NB4 (cell line): Measurements from ENCODE around the gene WBP2NL.

Experiments used
- DNase-seq: peaks from one replicate; pipeline ENCODE4 v3.0.0; 2010; ENCODE audit warnings: low read depth
- H3K4me3 ChIP-seq: one replicate; pipeline ENCODE4 v1.5.1; 2011; ENCODE audit warnings: mild to moderate bottlenecking, low read depth, low read length, moderate library complexity
- MAX ChIP-seq: IDR thresholded peaks from 2 replicates; pipeline ENCODE4 v1.6.1; 2011; ENCODE audit warnings: low read depth, low read length
- MYC ChIP-seq: IDR thresholded peaks from 2 replicates; pipeline ENCODE4 v1.6.1; 2011; ENCODE audit warnings: low read depth, low read length
- POLR2A ChIP-seq: IDR thresholded peaks from 2 replicates; pipeline ENCODE4 v1.6.1; 2011; ENCODE audit warnings: mild to moderate bottlenecking; ENCODE audit not compliant: insufficient read length; ENCODE audit errors: extremely low read depth
- TF ChIP-seq, protein P1 (sequence below): IDR thresholded peaks from one replicate; pipeline ENCODE4 v1.5.1; 2012; ENCODE audit warnings: low read depth, low read length

The WBP2NL gene

GRCh38 chr22:41969110-41969646 is 29.4 kb upstream of the WBP2NL start, which contains the start of gene SEPTIN3:
TSS of gene SEPTIN3 (plus strand) at chr22:41969443. CDS start at chr22:41971493, 2,050 bp downstream.
- no peak for DNase-seq
- TF ChIP-seq, protein P1, sequence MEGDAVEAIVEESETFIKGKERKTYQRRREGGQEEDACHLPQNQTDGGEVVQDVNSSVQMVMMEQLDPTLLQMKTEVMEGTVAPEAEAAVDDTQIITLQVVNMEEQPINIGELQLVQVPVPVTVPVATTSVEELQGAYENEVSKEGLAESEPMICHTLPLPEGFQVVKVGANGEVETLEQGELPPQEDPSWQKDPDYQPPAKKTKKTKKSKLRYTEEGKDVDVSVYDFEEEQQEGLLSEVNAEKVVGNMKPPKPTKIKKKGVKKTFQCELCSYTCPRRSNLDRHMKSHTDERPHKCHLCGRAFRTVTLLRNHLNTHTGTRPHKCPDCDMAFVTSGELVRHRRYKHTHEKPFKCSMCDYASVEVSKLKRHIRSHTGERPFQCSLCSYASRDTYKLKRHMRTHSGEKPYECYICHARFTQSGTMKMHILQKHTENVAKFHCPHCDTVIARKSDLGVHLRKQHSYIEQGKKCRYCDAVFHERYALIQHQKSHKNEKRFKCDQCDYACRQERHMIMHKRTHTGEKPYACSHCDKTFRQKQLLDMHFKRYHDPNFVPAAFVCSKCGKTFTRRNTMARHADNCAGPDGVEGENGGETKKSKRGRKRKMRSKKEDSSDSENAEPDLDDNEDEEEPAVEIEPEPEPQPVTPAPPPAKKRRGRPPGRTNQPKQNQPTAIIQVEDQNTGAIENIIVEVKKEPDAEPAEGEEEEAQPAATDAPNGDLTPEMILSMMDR: no peak
- no peak for TF ChIP-seq POLR2A
- no peak for TF ChIP-seq MYC
- no peak for TF ChIP-seq MAX
- H3K4me3 ChIP-seq: no peak within 1 kb of the TSS

DNA sequence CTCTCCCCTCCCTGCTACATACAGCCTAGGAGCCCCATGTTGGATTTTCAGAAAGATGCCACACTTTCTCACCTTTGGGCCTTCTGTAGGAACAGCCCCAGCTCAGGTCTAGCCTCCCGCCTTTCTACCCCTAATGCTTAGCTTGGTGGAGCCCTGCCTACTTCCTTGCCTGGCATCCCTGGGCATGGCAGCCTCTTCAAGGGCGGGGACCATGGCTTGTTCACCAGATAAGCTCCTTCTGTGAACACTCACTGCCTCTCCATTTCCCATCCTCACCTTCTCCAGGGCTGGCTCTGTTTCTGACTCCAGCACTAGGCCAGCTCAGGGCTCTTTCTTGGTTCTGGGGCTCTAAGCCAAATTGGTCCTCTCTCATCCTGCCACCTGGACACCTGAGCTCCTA is 28.0 kb upstream of the WBP2NL start:
- TF ChIP-seq MAX (no peak), MYC (no peak), POLR2A (no peak)
- TF ChIP-seq, protein P1: no peak
- no peak for DNase-seq
- H3K4me3 ChIP-seq: no peak overlapping the region

DNA sequence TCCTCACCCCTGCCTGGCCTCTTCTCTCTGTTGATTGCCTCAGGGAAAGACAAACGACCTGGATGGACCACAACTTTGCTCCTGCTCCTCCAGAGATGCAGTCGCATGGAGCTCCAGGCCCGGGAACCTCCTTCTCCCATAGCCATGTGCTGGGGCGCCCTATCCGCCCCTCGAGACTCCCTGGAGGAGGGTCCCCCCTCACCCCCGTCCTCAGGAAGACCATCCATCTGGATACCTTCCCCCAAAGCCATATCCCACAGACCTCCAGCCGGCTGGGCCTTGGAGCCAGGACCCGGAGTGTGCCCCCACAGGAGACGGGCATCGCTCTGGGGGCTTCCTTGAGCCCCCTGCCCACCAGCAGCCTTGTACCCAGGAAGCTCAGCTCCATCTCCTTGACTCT is 27.2 kb upstream of the WBP2NL start:
- no peak overlapping the region for H3K4me3 ChIP-seq
- no peak for DNase-seq
- TF ChIP-seq POLR2A (no peak), MYC (no peak), MAX (no peak)
- TF ChIP-seq, protein P1: no peak

DNA sequence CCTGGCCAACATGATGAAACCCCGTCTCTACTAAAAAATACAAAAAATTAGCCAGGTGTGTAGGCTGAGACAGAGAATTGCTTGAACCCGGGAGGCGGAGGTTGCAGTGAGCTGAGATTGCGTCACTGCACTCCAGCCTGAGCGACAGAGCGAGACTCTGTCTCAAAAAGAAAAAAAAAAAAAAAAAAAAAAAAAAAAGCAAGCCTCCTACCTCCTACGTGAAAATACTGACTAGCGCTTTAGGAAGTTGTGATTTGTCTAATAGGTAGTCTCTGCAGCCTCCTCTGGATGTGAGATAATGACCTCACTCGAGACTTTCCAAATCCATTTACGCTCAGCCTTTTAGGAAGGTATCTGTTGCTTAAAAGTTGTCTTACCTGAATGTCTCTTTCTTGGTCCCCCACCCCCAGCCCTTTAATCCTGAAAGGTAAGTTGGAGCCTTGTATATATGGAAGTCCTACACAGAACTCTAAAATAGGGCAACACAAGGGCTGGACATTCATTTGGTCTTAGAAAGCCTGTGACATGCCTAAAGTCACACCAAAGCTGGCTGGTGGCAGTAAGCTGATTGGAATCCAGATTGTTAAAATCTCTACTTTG is 23.8 kb upstream of the WBP2NL start:
- no peak for DNase-seq
- TF ChIP-seq POLR2A (no peak), MAX (no peak)
- TF ChIP-seq, protein P1: no peak

GRCh38 chr22:41975299-41976069 is 23.1 kb upstream of the WBP2NL start:
- no peak for DNase-seq
- no peak overlapping the region for H3K4me3 ChIP-seq
- TF ChIP-seq, protein P1: no peak
- TF ChIP-seq MYC: no peak

More for the DNA sequence above, 23.8 kb upstream of the WBP2NL start:
- H3K4me3 ChIP-seq: no peak overlapping the region
